AG04449 (cell line): ENCODE results near the gene CCDC32.

ENCODE experiments used
- CTCF ChIA-PET: fragments of 350-600 bp; formaldehyde crosslinking; extraction: SDS; loops from one replicate; lab custom pipeline; 2021; ENCODE audit warnings: antibody characterized with exemption; lab: Yijun Ruan, JAX
- POLR2A ChIA-PET: fragments of 400-600, 350-600 bp; formaldehyde crosslinking; extraction: SDS; loops from one replicate; lab custom pipeline; 2020; ENCODE audit warnings: antibody characterized with exemption, inconsistent platforms; lab: Yijun Ruan, JAX
- DNase-seq: peaks from one replicate; pipeline ENCODE4 v3.0.0-alpha.2; 2010; ENCODE audit warnings: low read depth, low spot score
- H3K4me3 ChIP-seq: 2 replicates; pipeline ENCODE4 v1.5.1; 2011; ENCODE audit warnings: low read depth, mild to moderate bottlenecking, control low read depth, low read length
- TF ChIP-seq, protein P1 (sequence below): IDR thresholded peaks from one replicate; pipeline ENCODE4 v1.5.1; 2011; ENCODE audit warnings: mild to moderate bottlenecking, moderate library complexity, low read length, control low read depth, inconsistent platforms; ENCODE audit not compliant: insufficient read depth; ENCODE audit errors: missing control alignments

The CCDC32 gene

GRCh38 chr15:40506964-40507571, 57.8 kb downstream of the CCDC32 start:
- DNase-seq, result no peak
- ChIA-PET CTCF (interaction anchor here (0.6 to 3.8 kb wide), 19 partner anchors 8 to 227 kb away, joined by 3 to 35 read pairs (median 4); no protein-coding TSS in a partner anchor), POLR2A (no interaction called here)
- peak overlapping the region; percentile 43 for H3K4me3 ChIP-seq
- TF ChIP-seq, protein P1, sequence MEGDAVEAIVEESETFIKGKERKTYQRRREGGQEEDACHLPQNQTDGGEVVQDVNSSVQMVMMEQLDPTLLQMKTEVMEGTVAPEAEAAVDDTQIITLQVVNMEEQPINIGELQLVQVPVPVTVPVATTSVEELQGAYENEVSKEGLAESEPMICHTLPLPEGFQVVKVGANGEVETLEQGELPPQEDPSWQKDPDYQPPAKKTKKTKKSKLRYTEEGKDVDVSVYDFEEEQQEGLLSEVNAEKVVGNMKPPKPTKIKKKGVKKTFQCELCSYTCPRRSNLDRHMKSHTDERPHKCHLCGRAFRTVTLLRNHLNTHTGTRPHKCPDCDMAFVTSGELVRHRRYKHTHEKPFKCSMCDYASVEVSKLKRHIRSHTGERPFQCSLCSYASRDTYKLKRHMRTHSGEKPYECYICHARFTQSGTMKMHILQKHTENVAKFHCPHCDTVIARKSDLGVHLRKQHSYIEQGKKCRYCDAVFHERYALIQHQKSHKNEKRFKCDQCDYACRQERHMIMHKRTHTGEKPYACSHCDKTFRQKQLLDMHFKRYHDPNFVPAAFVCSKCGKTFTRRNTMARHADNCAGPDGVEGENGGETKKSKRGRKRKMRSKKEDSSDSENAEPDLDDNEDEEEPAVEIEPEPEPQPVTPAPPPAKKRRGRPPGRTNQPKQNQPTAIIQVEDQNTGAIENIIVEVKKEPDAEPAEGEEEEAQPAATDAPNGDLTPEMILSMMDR, result peak; percentile 89
